Nephron (organoid): ENCODE results near the gene BRSK2.
A peak's percentile ranks its signal among the peaks of the same experiment; 100 is the strongest.

Source experiments
- H3K27ac Mint-ChIP-seq, 3 experiments: 2 replicates each; pipeline ENCODE4 v1.8.0; 2020; ENCODE audit warnings: mixed read lengths in 3 of 3, mild to moderate bottlenecking in 2 of 3, moderate library complexity in 1 of 3
- H3K27me3 Mint-ChIP-seq: 2 replicates; pipeline ENCODE4 v1.8.0; 2021; ENCODE audit warnings: low read depth, mild to moderate bottlenecking, moderate library complexity, mixed read lengths
- H3K36me3 Mint-ChIP-seq: 2 replicates; pipeline ENCODE4 v1.8.0; 2020; ENCODE audit warnings: low read depth, mixed read lengths
- H3K4me1 Mint-ChIP-seq: 2 replicates; pipeline ENCODE4 v1.8.0; 2020; ENCODE audit warnings: mixed read lengths
- H3K4me3 Mint-ChIP-seq, 3 experiments: 2 replicates each; pipeline ENCODE4 v1.8.0; 2020; ENCODE audit warnings: mild to moderate bottlenecking in 3 of 3, mixed read lengths in 3 of 3, moderate library complexity in 2 of 3
- H3K9me3 Mint-ChIP-seq: 2 replicates; pipeline ENCODE4 v1.8.0; 2020; ENCODE audit warnings: mixed read lengths
- TF ChIP-seq, protein P1 (sequence below), 3 experiments: fragments of 200-600 bp; sonication (generic); IDR thresholded peaks; one replicate each; pipeline ENCODE4 v1.5.0; 2021; ENCODE audit warnings: antibody characterized with exemption in 3 of 3; ENCODE audit not compliant: unreplicated experiment in 3 of 3

Gene BRSK2

DNA sequence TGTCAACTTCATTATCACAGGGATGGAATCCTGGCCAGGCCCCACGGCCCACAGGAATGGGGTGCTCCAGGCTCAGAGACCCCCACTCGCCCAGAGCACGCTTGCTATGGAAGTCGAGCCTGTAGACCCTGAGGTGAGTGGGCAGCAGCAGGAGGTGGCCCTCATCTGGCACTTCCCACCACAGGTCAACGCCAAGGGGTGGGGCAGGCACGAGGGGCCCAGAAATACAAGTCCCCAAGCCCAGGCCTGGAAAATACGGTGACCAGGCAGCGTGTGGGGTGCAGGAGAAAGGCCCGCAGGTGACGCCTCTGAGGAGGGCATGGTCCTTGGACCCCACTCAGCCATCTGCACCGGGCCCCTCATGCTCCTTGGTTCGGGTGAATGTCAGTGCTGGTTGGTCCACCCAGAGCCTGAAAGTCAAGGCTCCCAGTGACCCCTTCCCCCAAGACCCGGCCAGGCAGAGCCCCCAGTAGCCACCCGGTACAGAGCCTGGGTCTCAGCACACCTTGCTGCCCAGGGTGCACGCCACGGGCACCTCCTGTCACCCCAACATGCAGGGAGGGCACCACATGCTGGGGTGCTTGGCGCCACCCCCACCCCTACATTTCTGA is 94.4 kb downstream of the BRSK2 start:
- no peak overlapping the region for H3K4me3 Mint-ChIP-seq

DNA sequence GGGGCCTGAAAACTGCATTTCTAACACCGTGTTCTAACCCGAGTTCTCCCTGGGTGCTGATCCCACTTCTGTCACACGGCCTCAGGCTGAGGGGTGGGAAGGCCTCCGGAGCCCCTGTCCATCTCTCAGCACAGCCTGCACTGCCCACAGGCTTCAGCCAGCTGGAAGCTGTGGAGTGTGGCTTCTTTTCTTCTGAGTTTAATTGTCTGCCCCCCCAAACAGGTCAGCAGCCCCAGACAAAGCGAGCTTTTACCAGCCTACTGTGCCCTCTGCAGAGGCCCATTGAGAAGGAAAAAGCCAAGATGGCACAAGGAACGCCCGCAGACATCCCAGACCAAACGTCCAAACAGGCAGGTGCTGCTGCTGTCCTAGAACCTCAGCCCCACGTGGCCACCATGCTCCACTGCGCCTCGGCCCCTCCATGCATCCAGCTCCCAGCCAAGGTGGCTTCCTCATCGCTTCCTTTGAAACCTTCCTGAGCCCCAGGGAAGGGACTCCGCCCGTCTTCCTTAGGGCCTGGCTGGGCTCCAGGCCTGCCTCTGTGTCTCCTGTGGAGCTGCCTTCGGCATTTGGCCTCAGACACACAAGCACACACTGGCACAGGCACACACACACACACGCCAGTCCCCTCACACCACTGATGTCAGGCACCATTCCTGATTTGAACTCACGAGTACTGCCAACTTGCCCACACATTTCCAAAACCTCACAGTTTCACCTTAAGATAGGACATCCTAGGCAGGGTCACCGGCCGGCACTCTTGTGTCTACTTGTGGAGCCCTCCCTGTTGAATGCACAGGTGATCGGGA is 95.2 kb downstream of the BRSK2 start:
- TF ChIP-seq, protein P1, sequence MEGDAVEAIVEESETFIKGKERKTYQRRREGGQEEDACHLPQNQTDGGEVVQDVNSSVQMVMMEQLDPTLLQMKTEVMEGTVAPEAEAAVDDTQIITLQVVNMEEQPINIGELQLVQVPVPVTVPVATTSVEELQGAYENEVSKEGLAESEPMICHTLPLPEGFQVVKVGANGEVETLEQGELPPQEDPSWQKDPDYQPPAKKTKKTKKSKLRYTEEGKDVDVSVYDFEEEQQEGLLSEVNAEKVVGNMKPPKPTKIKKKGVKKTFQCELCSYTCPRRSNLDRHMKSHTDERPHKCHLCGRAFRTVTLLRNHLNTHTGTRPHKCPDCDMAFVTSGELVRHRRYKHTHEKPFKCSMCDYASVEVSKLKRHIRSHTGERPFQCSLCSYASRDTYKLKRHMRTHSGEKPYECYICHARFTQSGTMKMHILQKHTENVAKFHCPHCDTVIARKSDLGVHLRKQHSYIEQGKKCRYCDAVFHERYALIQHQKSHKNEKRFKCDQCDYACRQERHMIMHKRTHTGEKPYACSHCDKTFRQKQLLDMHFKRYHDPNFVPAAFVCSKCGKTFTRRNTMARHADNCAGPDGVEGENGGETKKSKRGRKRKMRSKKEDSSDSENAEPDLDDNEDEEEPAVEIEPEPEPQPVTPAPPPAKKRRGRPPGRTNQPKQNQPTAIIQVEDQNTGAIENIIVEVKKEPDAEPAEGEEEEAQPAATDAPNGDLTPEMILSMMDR (IDR thresholded peaks at IDR 0.05; ENCODE audit: unreplicated experiment in 3 of 3), result no peak
- Mint-ChIP-seq H3K27me3 (no peaks in the 10 kb centered on the region), H3K27ac (no peak overlapping the region), H3K4me3 (peak overlapping the region in 1 of 3 experiments; percentile 52), H3K9me3 (no peaks in the 10 kb centered on the region), H3K4me1 (peaks cover 5% of the 10 kb centered on the region), H3K36me3 (no peaks in the 10 kb centered on the region)

More for the DNA sequence above, 94.4 kb downstream of the BRSK2 start:
- TF ChIP-seq, protein P1 (IDR thresholded peaks at IDR 0.05; ENCODE audit: unreplicated experiment in 3 of 3), result no peak
- H3K4me1 Mint-ChIP-seq, result peaks cover under 1% of the 10 kb centered on the region
- no peaks in the 10 kb centered on the region for H3K9me3 Mint-ChIP-seq
- no peaks in the 10 kb centered on the region for H3K36me3 Mint-ChIP-seq
- H3K27me3 Mint-ChIP-seq, result no peaks in the 10 kb centered on the region
- H3K27ac Mint-ChIP-seq, result no peak overlapping the region

DNA sequence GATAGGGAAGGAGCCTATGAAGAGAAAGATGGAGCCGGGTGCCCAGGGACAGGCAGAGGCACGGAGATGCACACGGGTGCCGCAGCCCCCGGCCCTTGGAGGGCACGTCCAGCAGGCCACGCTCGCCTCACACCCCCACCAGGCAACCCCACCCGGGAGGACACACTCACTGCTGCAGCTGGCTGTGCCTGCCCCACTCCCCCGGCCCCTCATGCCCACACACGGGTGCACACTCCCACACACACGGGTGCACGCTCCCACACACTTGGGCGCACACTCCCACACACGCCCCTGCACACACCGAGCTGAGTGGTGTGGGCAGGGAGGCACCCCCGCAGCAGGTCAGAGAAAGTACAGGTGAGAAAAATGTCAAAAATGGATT is 95.8 kb downstream of the BRSK2 start:
- Mint-ChIP-seq H3K4me3 (peak overlapping the region in 1 of 3 experiments; percentile 52), H3K27ac (no peak overlapping the region), H3K9me3 (no peaks in the 10 kb centered on the region), H3K27me3 (no peaks in the 10 kb centered on the region), H3K36me3 (no peaks in the 10 kb centered on the region), H3K4me1 (peaks cover 5% of the 10 kb centered on the region)
- TF ChIP-seq, protein P1 (IDR thresholded peaks at IDR 0.05; ENCODE audit: unreplicated experiment in 3 of 3), result no peak

DNA sequence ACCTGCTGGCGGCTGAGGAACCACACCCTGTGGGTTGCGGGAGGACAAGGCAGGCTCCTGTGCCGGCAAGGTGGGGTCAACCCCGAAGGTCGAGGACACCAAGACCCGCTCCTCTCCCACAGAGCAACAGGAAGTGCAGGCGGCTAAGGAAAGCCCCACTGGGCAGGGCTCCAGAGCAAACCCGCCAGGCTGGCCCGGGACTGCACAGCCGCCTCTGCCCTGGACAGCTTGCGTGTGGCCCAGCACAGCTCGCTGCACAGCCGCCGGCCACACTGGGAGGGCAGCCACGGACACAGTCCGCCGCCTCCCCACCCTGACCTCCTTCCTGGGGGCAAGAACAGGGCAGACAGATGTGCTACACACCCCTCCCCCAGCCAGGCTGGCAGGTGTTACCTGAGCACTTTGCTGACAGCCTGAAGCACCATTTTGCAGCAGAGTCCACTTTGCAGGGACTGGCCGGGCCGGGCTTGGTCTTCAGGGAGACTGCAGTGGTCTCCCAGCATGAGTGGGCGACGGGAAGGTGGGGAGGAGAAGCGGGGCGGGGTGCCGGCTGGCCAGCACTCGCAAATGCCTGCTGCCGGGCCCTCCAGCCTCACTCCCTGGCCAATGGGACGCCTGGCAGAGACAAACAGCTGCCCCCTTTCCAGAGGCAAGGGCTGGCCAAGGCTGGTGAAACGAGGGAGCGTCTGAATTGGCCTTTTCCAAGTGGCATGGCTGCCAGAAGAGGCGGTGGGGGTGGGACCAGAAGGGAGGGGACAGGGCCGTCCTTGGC is 96.5 kb downstream of the BRSK2 start, which contains the start of gene MOB2:
Gene MOB2 (minus strand): TSS at position 726 of the 772 bp plus-strand sequence. CDS start 223 bp downstream, at position 503.
- H3K36me3 Mint-ChIP-seq, result no peaks in the 10 kb centered on the region
- TF ChIP-seq, protein P1 (IDR thresholded peaks at IDR 0.05; ENCODE audit: unreplicated experiment in 3 of 3), result no peak
- peaks cover 5% of the 10 kb centered on the region for H3K4me1 Mint-ChIP-seq
- H3K27ac Mint-ChIP-seq, result no peak within 1 kb of the TSS
- H3K9me3 Mint-ChIP-seq, result no peaks in the 10 kb centered on the region
- H3K27me3 Mint-ChIP-seq, result no peaks in the 10 kb centered on the region
- H3K4me3 Mint-ChIP-seq, result no peak within 1 kb of the TSS

DNA sequence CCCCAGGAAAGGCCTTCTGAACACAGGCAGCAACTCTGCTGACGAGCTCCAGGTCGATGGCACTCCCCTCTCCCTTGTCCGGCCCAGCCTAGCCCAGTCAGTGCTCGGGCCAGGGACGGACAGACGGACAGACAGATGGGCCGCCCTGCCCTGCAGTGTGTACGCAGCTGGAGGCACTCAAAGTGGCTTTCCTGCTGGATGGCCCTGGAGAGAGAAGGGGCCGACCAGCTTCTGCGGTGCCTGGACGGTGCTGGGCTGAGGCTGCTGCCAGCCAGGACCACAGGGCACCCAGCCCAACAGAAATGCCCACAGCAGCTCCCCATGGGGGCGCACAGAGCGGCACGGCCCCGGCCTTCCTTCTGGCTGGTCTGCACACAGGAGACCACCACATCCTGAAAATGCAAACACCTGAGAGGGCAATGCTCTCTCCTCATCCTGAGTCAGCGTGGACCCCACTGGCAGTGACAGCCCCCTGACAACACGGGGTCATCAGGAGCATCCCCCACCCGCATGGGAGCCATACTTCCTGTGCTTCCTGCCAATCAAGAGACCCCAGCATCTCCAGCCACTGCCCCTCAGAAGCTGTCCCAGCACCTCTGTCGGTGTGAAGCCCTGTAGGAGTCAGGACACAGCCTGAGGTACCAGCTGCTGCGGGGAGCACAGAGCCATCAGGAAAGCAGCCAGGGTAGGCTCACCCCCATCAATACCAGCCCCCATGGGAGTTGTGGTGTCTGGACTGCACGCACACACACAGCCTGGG is 97.5 kb downstream of the BRSK2 start:
- Mint-ChIP-seq H3K4me1 (peaks cover 5% of the 10 kb centered on the region), H3K4me3 (no peak overlapping the region), H3K36me3 (no peaks in the 10 kb centered on the region), H3K27ac (no peak overlapping the region), H3K27me3 (no peaks in the 10 kb centered on the region), H3K9me3 (no peaks in the 10 kb centered on the region)
- TF ChIP-seq, protein P1 (IDR thresholded peaks at IDR 0.05; ENCODE audit: unreplicated experiment in 3 of 3), result no peak
